Measurements from ENCODE around the gene HDAC3.

HDAC3 gene

DNA sequence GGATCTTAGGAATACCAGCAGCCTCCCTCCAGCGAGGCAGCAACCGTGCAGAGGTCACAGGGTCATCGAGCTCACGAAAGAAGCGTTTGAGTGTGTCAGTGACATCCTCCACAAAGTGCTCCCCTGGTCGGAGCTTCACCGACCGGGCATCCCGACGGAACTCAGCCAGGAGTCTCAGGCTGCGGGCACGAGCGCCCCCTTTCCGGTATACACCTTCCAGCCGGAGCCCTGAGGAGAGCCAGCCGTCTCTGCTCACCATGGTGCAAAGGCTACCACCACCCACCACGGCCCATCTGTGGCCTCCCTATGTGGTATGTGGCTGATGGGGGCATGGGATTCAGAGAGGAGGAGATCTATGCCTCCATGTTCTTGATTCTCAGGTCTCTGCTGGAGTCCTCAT lies 25.4 kb upstream of the HDAC3 start:
- DNase-seq: no peak

DNA sequence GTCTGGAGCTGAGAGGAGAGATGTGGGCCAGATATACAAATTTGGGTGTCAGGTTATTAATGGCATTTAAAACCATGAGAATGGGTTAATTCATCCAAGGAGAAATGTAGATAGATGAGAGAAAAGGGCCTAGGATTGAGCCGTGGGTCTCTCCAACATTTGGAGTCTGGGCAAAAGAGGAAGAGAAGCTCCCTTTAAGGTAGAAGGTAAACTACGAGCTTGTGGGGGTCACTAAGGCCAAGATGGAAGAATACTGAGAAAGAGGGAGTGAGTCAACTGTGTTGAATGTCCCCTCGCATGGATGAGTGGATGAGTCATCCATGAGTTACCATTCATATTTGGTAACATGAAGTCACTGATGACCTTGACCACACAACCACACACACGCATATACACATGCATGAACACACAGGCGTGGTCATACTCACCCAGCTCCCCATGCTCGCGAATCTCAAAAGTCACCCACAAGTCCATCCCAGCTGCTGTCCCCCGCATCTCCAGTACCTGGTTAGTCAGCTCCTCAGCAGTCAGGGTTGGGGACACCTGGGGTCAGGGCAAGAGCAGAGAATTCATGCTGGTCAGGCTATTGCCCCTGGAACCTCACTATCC lies 21.4 kb upstream of the HDAC3 start:
- DNase-seq: no peak

GRCh38 chr5:141657404-141657803 lies 20.8 kb upstream of the HDAC3 start:
- DNase-seq: no peak

- DNase-seq: no peak
These were observed 19.7 kb upstream of the HDAC3 start for GRCh38 chr5:141656396-141656795.

GRCh38 chr5:141655020-141655419 lies 18.4 kb upstream of the HDAC3 start:
- DNase-seq: no peak

DNA sequence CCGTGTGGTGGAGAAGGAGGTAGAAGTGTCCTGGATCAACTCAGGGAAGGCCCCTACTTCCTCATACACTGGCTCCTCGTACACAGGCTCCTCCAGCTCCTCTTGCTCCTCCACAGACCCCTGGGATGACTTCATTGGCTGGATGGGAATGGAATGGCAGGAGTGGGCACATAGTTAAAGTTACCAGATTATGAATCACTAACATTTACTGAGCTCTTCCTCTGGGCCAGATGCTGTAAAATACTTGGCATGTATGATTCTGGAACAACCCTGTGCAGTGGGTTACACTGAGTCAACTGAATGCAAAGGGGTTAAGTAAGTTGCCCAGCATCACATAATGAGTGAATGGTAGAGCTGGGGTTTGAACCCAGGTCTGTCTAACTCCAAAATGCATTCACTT lies 17.6 kb upstream of the HDAC3 start:
- no peak for DNase-seq

- no peak for DNase-seq
These were observed 15.1 kb upstream of the HDAC3 start for GRCh38 chr5:141651728-141652105.

- peak in 52 of 56 donors; percentile 23 to 91 (median 74) for DNase-seq
These were observed 14.4 kb upstream of the HDAC3 start, which contains the start of gene FCHSD1 for GRCh38 chr5:141650851-141651727. Gene FCHSD1, minus strand, starts transcription at chr5:141651418. Its CDS starts 50 bp downstream, at chr5:141651368.

DNA sequence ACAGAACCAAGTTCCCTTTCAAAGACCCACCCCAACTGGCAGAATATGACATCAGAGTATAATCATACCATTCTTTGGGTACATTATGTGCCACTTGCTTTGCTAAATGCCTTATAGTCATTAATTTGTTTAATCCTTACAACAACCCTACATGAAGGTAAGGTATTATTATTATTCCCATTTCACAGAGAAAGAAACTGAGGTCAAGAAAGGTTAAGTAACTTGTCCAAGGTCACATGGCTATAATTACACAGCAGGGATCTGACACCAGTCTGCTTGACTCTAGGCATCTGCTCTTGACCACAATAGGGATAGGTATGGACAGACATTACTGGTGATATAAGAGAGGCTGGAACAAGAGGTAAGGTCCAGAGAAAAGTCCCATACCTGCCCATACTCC lies 13.3 kb upstream of the HDAC3 start:
- DNase-seq: no peak

GRCh38 chr5:141649056-141649688 lies 12.5 kb upstream of the HDAC3 start:
- no peak for DNase-seq

DNA sequence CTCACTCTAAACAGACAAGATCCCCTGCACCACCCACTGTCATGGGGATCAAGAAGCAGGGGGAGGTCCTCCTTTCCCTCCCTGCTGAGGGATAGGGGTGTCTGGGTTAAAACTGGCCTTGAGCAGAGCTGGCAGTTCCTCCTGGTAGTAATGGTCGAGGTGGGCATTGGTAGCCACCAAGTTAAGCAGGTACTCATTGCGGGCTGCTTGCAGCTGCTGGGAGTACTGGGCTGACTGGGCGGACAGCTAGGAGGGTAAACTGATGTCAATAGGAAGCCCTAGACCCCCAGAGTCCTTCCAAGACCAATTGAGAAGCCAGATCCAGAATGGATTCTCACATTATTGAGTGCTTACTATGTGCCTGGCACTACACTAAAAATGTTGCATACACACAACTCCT lies 11.2 kb upstream of the HDAC3 start:
- DNase-seq: no peak

DNA sequence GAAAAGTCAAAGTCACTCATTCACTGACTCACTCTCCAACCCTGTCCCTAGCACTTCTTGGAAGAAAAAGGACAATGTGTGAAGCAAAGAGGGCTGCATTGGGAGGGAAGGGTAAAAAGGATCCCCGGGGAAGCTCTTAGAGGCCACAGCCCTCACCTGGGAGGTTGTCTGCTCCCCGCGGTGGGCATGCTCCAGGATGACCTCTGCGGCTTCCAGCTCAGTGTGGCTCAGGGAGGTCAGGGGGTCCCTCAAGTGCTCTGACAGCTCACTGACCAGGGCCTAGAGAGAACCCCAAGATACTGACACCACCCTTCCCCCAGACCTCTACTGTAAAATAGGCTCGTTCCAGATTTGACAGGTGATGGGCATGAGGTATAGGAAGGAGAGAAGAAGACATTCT lies 10.6 kb upstream of the HDAC3 start:
- no peak for DNase-seq

- DNase-seq: peak in 22 of 56 donors; percentile 5 to 70 (median 39)
These were observed 9.4 kb upstream of the HDAC3 start for GRCh38 chr5:141646026-141646425.

GRCh38 chr5:141641634-141642267 lies 5.1 kb upstream of the HDAC3 start:
- DNase-seq: no peak

DNA sequence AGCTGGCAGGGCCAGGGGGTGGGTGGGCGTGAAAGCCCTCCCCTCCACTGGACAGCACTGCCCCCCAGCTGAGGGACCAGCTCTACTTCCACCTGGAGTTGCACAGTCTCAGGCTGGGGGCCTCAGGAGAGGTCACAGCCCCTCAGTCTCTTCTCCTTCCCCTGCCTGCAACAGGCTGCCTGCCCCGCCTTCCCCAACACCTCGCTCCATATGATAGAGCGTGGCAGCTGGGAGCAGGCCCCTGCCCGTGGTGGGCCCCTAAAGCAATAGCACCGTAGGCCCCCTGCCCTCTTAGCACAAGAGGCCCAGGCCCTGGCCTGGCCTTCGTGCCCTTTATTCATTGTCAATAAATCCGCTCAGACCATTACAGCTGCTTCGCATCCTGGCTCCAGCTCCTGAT lies 4.0 kb upstream of the HDAC3 start:
- DNase-seq: no peak

DNA sequence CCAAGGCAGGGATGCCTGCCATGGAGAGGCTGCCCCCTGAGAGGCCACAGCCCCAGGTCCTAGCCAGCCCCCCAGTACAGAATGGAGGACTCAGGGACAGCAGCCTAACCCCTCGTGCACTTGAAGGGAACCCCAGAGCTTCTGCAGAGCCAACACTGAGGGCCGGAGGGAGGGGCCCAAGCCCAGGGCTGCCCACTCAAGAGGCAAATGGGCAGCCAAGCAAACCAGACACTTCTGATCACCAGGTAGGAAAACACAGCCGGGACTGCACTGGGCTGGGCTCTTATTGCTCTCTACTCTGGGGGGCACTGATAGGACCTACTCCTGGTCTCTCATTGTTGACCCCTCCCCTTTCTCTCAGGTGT lies 3.4 kb upstream of the HDAC3 start:
- DNase-seq: no peak

DNA sequence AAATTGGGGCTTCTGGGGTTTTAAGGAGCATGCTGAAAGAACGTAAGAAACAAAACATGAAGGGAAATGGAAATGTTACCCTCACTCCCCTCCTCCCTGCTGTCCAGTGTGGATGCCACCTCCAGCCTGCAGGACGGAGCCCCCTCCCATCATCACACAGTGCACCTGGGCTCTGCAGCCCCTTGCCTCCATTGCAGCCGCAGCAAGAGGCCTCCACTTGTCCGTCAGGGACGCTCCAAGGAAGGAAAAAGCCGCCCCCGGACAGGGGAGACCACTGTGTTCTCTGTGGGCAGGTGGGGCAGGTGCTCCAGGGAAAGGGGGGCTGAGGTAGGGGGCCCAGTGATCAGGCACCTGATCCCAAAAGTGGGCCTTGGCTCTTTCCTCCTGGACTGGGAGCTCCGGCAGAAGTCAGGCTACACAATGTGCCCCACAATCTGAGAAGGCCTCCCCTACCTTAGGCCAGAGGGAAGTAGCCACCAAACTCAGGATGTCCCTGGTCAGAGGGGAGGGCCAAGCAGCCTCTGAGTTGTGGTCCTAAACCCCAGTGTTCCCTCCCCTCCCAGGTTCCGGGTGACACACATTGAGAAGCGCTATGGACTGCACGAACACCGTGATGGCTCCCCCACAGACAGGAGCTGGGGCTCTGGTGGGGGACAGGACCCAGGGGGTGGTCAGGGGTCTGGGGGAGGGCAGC lies 2.9 kb upstream of the HDAC3 start:
- DNase-seq: no peak

GRCh38 chr5:141638771-141639170 lies 2.1 kb upstream of the HDAC3 start:
- DNase-seq: no peak

DNA sequence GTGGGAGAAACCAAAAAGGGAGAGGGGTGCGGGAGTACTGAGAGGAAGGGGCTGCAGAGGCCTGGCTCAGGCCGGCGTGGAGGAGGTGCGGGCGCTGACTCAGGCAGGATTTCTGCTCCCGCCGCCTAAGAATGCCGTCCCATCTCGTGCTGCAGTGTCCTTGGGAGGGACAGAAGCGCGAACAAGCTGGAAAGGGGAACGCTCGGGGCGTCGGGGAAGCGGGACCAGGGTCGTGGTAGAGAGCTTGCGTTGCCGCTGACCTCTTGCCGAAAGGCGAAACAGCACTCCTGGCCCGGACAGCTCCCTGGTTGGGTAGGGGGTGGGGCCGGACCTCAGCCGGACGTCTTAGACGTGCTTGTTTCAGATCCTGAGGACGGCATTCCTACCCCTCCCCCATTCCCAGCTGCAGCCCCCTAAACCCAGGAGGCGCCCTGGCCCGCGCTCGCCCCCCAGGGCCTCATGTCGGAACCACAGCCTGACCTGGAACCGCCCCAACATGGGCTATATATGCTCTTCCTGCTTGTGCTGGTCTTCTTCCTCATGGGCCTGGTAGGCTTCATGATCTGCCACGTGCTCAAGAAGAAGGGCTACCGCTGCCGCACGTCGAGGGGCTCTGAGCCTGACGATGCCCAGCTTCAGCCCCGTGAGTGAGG lies 1.2 kb upstream of the HDAC3 start:
- peak in 16 of 56 donors; percentile 8 to 46 (median 19) for DNase-seq

GRCh38 chr5:141637123-141637766 lies 596 bp upstream of the HDAC3 start:
- peak in 15 of 56 donors; percentile 9 to 78 (median 50) for DNase-seq

Data from nucleus accumbens (tissue), 56 donors.